ENCODE results near the gene PARP2.

The PARP2 gene

GRCh38 chr14:20397511-20397910 lies 54.1 kb downstream of the PARP2 start:
- DNase-seq (ENCODE audit: extremely low read depth in 1 of 2, low read depth in 1 of 2), result no peak

DNA sequence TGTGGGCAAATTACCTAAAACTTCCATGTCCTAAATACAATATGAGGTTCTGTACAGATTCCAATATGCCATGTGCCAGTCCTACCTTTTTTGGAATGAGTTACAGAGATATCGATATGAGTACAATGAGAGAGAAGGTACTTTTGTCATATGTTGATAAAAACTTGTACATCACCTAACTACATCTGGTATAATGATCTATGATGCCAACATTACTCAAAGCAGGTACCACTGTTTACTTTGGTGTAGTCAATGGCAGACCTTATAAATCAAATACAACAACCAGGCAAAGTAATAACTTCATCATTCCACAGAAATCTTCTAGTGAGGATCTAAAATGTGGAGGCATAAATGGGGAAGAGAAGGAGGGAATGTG lies 57.1 kb downstream of the PARP2 start:
- no peak for DNase-seq (ENCODE audit: extremely low read depth in 1 of 2, low read depth in 1 of 2)

- DNase-seq (ENCODE audit: extremely low read depth in 1 of 2, low read depth in 1 of 2), result no peak
These were observed 57.6 kb downstream of the PARP2 start for GRCh38 chr14:20400965-20401593.

DNA sequence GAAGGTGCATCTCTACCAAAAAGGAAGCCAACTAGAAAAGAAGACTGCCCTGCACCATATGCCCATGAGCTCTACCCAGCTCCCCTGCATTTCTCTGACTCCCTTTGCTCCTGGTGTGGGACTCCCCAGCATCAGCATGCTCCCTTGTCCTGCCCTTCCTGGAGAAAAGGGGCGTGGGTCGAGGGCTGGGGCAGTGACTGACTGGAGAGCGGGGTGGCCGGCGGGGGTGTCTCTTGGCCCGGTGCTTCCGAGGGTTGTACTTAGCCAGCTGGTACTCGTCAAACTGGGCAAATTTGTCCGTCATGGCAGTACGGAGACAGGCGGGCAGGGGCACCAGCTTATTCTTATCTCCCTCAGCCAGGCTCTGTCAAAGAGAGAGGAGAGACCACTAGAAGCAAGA lies 60.1 kb downstream of the PARP2 start:
- DNase-seq (ENCODE audit: extremely low read depth in 1 of 2, low read depth in 1 of 2), result no peak

Data from stimulated activated CD8-positive, alpha-beta memory T cell treated with anti-CD3 and anti-CD28 coated beads, Interleukin-7, amount 100 ng/mL, for 48 hours (primary cell).